SK-N-SH treated with all-trans-retinoic acid at 6 μM for 48 hours (cell line): ENCODE data around the gene FOXP3.

Source experiments
- ARNTL ChIP-seq: fragments of 450-650 bp; formaldehyde crosslinking; IDR thresholded peaks from 2 replicates; pipeline ENCODE4 v1.5.0; 2020; ENCODE audit warnings: low read depth, mild to moderate bottlenecking, moderate library complexity, borderline replicate concordance
- OSR1 ChIP-seq: fragments of 250-450 bp; sonication (Bioruptor Pico); IDR thresholded peaks from 2 replicates; pipeline ENCODE4 v1.8.0; 2022; ENCODE audit warnings: moderate library complexity, mild to moderate bottlenecking, inconsistent platforms
- SNAI2 ChIP-seq: fragments of 250-450 bp; sonication (Bioruptor Pico); IDR thresholded peaks from 2 replicates; pipeline ENCODE4 v1.5.0; 2020; ENCODE audit warnings: mild to moderate bottlenecking, moderate library complexity
- ZC3H10 ChIP-seq: fragments of 250-450 bp; sonication (Bioruptor Pico); IDR thresholded peaks from 2 replicates; pipeline ENCODE4 v1.5.1; 2021; ENCODE audit warnings: mild to moderate bottlenecking, moderate library complexity
- TF ChIP-seq, protein P1 (sequence below): fragments of 250-450 bp; sonication (Bioruptor Pico); IDR thresholded peaks from 2 replicates; pipeline ENCODE4 v1.8.0; 2021; ENCODE audit warnings: low read depth, mild to moderate bottlenecking, moderate library complexity, borderline replicate concordance

DNA sequence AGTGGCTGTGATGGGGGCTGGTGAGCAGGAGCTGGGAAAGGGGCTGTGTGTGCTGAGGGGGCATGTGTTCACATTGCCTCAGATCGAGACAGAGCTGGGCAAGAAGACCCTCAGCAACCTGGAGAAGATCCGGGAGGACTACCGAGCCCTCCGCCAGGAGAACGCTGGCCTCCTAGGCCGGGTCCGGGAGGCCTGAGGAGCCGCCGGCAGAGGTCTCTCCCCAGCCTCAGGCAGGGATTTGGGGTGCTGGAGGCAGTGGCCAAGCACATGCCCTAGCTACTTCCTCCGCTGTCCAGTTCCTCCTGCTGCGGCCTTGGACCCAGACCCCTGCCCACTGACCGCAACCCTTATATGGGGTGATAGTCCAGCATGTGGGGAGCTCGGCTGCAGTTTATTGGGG lies 14.4 kb downstream of the FOXP3 start:
- TF ChIP-seq ARNTL (no peak), ZC3H10 (CRISPR knock-in tag) (no peak), SNAI2 (no peak), OSR1 (no peak)
- TF ChIP-seq, protein P1, sequence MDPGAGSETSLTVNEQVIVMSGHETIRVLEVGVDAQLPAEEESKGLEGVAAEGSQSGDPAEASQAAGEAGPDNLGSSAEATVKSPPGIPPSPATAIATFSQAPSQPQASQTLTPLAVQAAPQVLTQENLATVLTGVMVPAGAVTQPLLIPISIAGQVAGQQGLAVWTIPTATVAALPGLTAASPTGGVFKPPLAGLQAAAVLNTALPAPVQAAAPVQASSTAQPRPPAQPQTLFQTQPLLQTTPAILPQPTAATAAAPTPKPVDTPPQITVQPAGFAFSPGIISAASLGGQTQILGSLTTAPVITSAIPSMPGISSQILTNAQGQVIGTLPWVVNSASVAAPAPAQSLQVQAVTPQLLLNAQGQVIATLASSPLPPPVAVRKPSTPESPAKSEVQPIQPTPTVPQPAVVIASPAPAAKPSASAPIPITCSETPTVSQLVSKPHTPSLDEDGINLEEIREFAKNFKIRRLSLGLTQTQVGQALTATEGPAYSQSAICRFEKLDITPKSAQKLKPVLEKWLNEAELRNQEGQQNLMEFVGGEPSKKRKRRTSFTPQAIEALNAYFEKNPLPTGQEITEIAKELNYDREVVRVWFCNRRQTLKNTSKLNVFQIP (CRISPR knock-in tag) = no peak
